GM18867 (cell line): Measurements from ENCODE around the gene NECAB3.
"Not testable (repeated sequence)": the region's sequence is repeated elsewhere in the genome, so short reads cannot be mapped to it uniquely, and the experiment has no call there.

Experiments
- ATAC-seq: cut with Tn5 transposase; IDR thresholded peaks from one replicate; pipeline ENCODE4 v1.9.1; 2021; ENCODE audit warnings: mild to moderate bottlenecking, moderate library complexity; ENCODE audit not compliant: unreplicated experiment

The NECAB3 gene

GRCh38 chr20:33651562-33652048 is 22.6 kb downstream of the NECAB3 start:
- no peak for ATAC-seq

DNA sequence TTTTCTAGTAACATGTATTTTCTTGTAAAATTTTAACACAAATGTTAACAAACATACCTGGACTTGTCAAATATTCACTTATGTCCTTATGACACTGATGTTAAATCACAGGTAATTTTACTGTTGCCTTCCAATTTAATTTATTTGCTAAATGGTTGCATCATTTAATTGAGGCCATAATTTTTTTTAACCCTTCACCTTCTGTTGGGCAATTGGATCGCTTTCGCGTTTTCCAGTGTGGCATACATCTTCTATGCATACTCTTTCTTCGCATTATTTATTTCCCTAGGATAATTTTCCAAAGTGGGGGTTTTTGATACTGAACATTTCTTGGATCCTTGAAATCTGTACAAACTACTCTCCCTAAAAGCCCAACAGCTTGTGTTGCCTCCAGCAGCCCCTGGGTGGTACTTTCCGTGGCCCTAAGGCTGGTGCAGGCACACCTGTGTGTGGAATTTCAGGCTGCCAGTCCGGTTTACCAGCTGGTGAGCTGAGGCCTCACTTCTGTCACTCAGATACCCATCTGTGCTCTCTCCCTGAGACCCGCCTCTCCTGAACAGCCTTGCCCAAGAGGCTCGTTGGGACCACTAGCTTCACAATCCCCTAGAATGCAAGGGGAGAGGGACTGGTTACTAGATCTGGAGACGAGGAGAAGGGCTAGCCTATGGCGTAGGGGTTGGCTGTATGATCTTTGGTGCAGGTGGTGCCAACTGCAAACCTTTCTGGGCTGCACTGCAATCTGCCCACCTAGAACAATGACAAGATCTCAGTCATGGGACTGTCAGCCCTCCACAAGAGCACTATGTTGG is 23.3 kb downstream of the NECAB3 start:
- ATAC-seq: no peak

GRCh38 chr20:33650111-33650752 is 24.0 kb downstream of the NECAB3 start:
- ATAC-seq: no peak

- no peak for ATAC-seq
These were observed 25.0 kb downstream of the NECAB3 start for GRCh38 chr20:33649201-33649681.

DNA sequence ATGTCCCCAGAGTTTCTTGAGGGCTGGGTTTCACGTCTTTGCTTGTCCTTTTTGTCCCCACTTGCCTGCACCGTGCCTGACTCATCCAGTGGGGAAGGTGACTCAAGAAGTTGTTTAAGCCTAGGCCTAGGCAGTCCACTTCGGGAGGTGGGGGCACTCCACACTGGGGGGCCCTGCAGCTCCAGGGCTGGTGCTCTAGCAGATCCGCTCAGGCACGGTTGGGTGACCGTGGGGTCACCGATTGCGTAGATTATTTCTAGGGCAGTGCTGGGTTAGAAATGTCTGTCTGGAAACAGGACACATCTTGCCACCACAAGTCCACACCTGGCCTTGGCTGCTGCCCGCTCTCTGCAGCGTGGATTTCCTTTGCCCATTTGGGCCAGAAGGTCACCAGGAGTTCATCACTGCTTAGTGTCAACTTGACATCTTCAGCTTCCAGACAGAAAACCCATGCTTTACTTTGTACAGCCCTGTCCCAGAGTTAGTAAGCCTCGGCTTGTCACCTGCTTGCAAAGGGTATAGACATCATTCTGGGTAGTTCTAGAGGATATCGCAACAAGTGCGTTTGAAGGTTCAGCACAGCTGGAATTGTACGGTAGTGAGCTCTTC is 25.7 kb downstream of the NECAB3 start:
- no peak for ATAC-seq

- peak; percentile 72 for ATAC-seq
These were observed 26.4 kb downstream of the NECAB3 start for GRCh38 chr20:33647603-33648395.

DNA sequence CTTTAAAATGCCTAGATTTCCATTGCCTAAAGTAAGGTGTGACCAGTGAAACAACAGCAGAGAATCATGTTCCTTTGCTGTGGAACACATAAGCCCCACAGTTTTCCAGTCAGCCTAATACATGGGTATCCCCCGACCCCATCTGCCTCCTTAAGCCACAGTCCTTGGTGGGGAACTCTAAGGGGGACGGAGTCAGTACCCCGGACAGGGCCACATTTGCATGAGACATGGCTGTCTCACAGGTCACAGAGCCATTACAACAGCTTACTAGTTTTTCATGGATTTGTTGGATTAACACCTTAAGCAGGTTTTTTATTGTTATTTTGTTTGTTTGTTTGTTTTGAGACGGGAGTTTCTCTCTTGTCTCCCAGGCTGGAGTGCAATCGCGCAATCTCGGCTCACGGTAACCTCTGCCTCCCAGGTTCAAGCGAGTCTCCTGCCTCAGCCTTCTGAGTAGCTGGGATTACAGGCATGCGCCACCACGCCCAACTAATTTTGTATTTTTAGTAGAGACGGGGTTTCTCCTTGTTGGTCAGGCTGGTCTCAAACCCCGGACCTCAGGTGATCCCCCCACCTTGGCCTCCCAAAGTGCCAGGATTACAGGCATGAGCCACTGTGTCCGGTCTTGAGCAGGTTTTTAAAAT is 27.1 kb downstream of the NECAB3 start:
- not testable (repeated sequence) for ATAC-seq

DNA sequence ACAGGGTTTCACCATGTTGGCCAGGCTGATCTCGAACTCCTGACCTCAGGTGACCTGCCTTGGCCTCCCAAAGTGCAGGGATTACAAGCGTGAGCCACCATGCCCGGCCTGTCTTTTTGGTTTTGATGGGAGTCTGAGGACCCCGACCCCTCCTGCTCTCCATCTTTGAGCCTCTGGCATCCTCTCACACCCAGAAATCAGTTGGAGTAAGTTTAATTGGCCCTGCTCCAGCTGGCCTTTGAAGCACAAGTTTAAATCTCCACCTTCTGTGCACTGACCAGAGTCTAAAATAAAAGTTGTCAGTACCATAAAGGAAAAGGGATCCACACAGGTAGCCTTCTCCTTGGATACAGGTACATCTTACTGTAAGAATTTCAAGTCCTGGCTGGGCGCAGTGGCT is 28.0 kb downstream of the NECAB3 start:
- no peak for ATAC-seq

DNA sequence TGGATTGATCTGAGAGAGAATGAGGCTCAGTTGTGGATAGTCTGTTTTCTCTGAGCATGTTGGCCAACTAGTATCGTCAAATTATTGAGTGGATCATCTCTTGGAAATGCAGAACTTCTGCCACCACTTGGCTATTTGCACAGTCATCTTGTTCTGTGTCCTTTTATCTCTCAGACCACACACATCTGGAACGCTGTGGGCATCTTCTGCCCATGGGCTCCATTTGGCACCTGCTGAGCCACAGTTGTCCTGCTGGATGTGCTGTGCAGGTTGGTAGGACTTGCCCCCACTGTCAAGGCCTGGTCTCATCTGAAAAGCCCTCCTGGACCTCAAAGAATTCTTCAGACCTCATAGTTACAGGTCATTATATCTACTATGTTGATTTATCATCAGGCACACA is 28.8 kb downstream of the NECAB3 start:
- no peak for ATAC-seq

- ATAC-seq: no peak
These were observed 29.2 kb downstream of the NECAB3 start for GRCh38 chr20:33645072-33645358.

GRCh38 chr20:33644313-33645071 is 29.7 kb downstream of the NECAB3 start:
- no peak for ATAC-seq

- ATAC-seq: no peak
These were observed 33.9 kb downstream of the NECAB3 start for GRCh38 chr20:33640287-33640686.

DNA sequence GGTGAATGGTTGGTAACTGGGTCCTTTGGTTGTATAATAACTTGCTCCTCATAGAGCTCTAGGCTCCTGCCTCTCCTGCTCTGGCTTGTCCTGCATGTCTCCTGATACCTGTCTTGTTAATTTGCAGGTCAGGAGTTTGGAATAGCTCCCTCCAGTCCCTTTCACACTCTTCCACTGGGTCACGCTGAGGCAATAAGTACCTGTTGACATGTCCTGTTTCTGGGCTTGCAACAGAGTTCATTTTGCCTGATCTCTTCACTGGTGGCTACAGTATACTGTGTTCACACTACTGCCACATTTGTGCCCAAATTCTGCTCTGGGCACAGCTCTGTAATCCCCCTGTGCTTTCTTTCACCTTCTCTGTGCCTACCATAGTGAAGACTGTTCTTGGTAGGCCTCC is 37.5 kb downstream of the NECAB3 start:
- no peak for ATAC-seq

DNA sequence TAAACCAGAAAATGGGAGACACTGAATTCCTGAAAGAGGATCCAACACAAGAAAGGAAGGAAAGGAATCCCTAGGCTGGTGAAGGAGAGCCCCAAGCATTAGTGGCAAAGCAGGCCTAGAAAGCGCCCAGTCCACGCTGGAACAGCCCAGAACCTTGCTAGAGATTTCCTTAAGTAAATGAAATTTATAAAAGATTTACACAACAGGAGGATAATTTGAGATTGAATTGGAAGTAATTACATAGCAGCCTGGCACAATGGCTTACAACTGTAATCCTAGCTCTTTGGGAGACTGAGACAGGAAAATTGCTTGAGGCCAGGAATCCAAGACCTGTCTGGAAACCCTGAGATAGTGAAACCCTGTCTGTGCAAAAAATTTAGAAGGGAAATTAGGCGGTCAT is 38.9 kb downstream of the NECAB3 start:
- ATAC-seq: no peak

- ATAC-seq: not testable (repeated sequence)
These were observed 42.3 kb downstream of the NECAB3 start for GRCh38 chr20:33631910-33632309.

GRCh38 chr20:33630507-33630906 is 43.7 kb downstream of the NECAB3 start:
- ATAC-seq: no peak

DNA sequence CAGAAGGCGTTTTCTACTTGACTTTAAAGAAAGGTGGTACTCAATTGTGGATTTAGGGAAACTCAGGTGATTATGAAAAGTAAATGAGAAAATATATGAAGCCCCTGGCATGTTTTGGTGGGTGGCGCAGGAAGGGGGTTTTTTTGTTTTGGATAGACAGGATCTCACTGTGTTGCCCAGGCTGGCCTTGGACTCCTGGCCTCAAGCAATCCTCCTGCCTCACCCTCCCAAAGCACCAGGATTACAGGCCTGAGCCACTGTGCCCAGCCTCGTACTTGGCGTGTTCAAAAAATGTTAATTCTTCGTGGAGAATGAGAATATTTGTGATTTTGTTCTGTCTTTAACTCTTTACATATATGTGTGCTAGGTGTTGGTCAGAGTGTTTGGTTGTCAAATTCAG is 44.2 kb downstream of the NECAB3 start:
- ATAC-seq: no peak

GRCh38 chr20:33629533-33629932 is 44.7 kb downstream of the NECAB3 start:
- no peak for ATAC-seq

- ATAC-seq: no peak
These were observed 46.5 kb downstream of the NECAB3 start for GRCh38 chr20:33627577-33628216.
